G401 (cell line): Measurements from ENCODE around the gene RABEP1. TPM values are rescaled to one million over a fixed set of nuclear protein-coding genes. Genes with fewer than 3 reads are reported as not detected.

Experiments
- DNase-seq: peaks from one replicate; pipeline ENCODE4 v3.0.0-alpha.2; 2015; ENCODE audit warnings: low spot score
- in situ Hi-C: cut with HindIII; loops from 2 replicates; pipeline ENCODE4 v1.10.0; 2016; ENCODE audit warnings: low sequenced_read_pairs, mixed read lengths
- total RNA-seq: library from RNA; depleted of rRNA; stranded (reverse); fragments of >200 nt; shearing (Covaris generic); gene quantifications from 2 replicates; pipeline ENCODE4 v1.2.3, GENCODE V29; 2014

The RABEP1 gene
- total RNA-seq, 1 experiment from 2014 or later, result 63.0 TPM

GRCh38 chr17:5354310-5354709 is 72.2 kb downstream of the RABEP1 start:
- in situ Hi-C loops, result no loop called here
- no peak for DNase-seq

GRCh38 chr17:5354886-5355415 is 72.9 kb downstream of the RABEP1 start:
- no peak for DNase-seq
- in situ Hi-C loops, result no loop called here

GRCh38 chr17:5355421-5356129 is 73.5 kb downstream of the RABEP1 start:
- no peak for DNase-seq

GRCh38 chr17:5361426-5361825 is 79.3 kb downstream of the RABEP1 start:
- no peak for DNase-seq
- in situ Hi-C loops, result loop anchor here (5.0 kb wide), 1 partner anchor 51 kb away; no protein-coding TSS in a partner anchor

More at GRCh38 chr17:5355421-5356129, 73.5 kb downstream of the RABEP1 start:
- in situ Hi-C loops, result no loop called here

GRCh38 chr17:5362162-5362811 is 80.2 kb downstream of the RABEP1 start:
- in situ Hi-C loops, result loop anchor here (5.0 kb wide), 1 partner anchor 50 kb away; no protein-coding TSS in a partner anchor
- no peak for DNase-seq

GRCh38 chr17:5364156-5364555 is 82.1 kb downstream of the RABEP1 start:
- no peak for DNase-seq
- in situ Hi-C loops, result loop anchor here (5.0 kb wide), 1 partner anchor 48 kb away; no protein-coding TSS in a partner anchor

- DNase-seq, result no peak
- in situ Hi-C loops, result loop anchor here (5.0 kb wide), 1 partner anchor 48 kb away; no protein-coding TSS in a partner anchor
Measured at GRCh38 chr17:5364696-5365095, 82.6 kb downstream of the RABEP1 start.

- in situ Hi-C loops, result no loop called here
Measured at GRCh38 chr17:5365831-5366230, 83.7 kb downstream of the RABEP1 start.

GRCh38 chr17:5370411-5370810 is 88.3 kb downstream of the RABEP1 start:
- peak; percentile 61 for DNase-seq
- in situ Hi-C loops, result no loop called here

More at GRCh38 chr17:5365831-5366230, 83.7 kb downstream of the RABEP1 start:
- DNase-seq, result no peak

GRCh38 chr17:5373112-5373511 is 91.0 kb downstream of the RABEP1 start:
- in situ Hi-C loops, result no loop called here
- no peak for DNase-seq

GRCh38 chr17:5378566-5379207 is 96.6 kb downstream of the RABEP1 start:
- in situ Hi-C loops, result no loop called here
- no peak for DNase-seq

- no peak for DNase-seq
- in situ Hi-C loops, result no loop called here
Measured at GRCh38 chr17:5379351-5380107, 97.4 kb downstream of the RABEP1 start.

GRCh38 chr17:5380491-5381135 is 98.5 kb downstream of the RABEP1 start:
- DNase-seq, result no peak
- in situ Hi-C loops, result no loop called here

- peak; percentile 13 for DNase-seq
- in situ Hi-C loops, result no loop called here
Measured at GRCh38 chr17:5381542-5381941, 99.5 kb downstream of the RABEP1 start.

GRCh38 chr17:5391678-5392077 is 109.6 kb downstream of the RABEP1 start:
- DNase-seq, result no peak
- in situ Hi-C loops, result no loop called here

GRCh38 chr17:5396612-5397011 is 114.5 kb downstream of the RABEP1 start:
- no peak for DNase-seq
- in situ Hi-C loops, result no loop called here

- no peak for DNase-seq
- in situ Hi-C loops, result no loop called here
Measured at GRCh38 chr17:5399767-5400166, 117.7 kb downstream of the RABEP1 start.

GRCh38 chr17:5405400-5405799 is 123.3 kb downstream of the RABEP1 start:
- DNase-seq, result no peak
- in situ Hi-C loops, result no loop called here

GRCh38 chr17:5408186-5408585 is 126.1 kb downstream of the RABEP1 start:
- in situ Hi-C loops, result no loop called here
- DNase-seq, result no peak
